A549 (cell line): ENCODE measurements around the gene PRPS2. TPM values are rescaled to one million over a fixed set of nuclear protein-coding genes. Genes with fewer than 3 reads are reported as not detected.

ENCODE experiments used
- ATAC-seq, 2 experiments: fragments of 200-7000 bp in 1 of 2; fragments of >200 bp in 1 of 2; cut with Nextera tagmentation in 1 of 2; cut with Tn5 transposase in 1 of 2; 3 replicates each; pipeline versions ENCODE4 v1.8.0 to v1.9.1; 2018 to 2020; ENCODE audit warnings: mild to moderate bottlenecking in 1 of 2, moderate library complexity in 1 of 2
- CTCF ChIA-PET: fragments of 300-600 bp; sonication (Branson Sonifier 250); formaldehyde crosslinking; extraction: SDS; loops from one replicate; lab custom pipeline; 2021; ENCODE audit warnings: antibody characterized with exemption, inconsistent platforms; lab: Yijun Ruan, JAX
- POLR2A ChIA-PET: fragments of 350-600 bp; formaldehyde crosslinking; extraction: SDS; loops from one replicate; lab custom pipeline; 2021; ENCODE audit warnings: antibody characterized with exemption, inconsistent platforms; lab: Yijun Ruan, JAX
- DNase-seq, 2 experiments: peaks; one replicate each; pipeline versions ENCODE4 v3.0.0 to v3.0.0-alpha.2; 2011 to 2016; ENCODE audit warnings: low read depth in 1 of 2, low spot score in 1 of 2
- FAIRE-seq: peaks from 2 replicates; lab custom pipeline; 2011; peaks lifted over from hg19 to GRCh38; lab: Jason Lieb, UNC
- H3K27ac ChIP-seq, 2 experiments: fragments of >200 bp; sonication (Bioruptor Twin); formaldehyde crosslinking; 3 replicates each; pipeline ENCODE4 v1.5.1; 2016 to 2017
- H3K4me1 ChIP-seq: fragments of >200 bp; sonication (Bioruptor Twin); formaldehyde crosslinking; 3 replicates; pipeline ENCODE4 v1.6.1; 2016
- H3K4me2 ChIP-seq: fragments of >200 bp; sonication (Bioruptor Twin); formaldehyde crosslinking; 3 replicates; pipeline ENCODE4 v1.6.1; 2016
- H3K4me3 ChIP-seq: fragments of >200 bp; sonication (Bioruptor Twin); formaldehyde crosslinking; 3 replicates; pipeline ENCODE4 v1.5.1; 2016
- H3K9me3 ChIP-seq: fragments of >200 bp; sonication (Bioruptor Twin); formaldehyde crosslinking; 3 replicates; pipeline ENCODE4 v1.6.1; 2016
- CHD2 ChIP-seq: fragments of 150-350 bp; IDR thresholded peaks from 2 replicates; pipeline ENCODE4 v1.6.1; 2014; ENCODE audit warnings: low read length; ENCODE audit not compliant: partially characterized antibody
- EP300 ChIP-seq, 2 experiments: fragments of >200 bp; sonication (Bioruptor Twin); formaldehyde crosslinking; IDR thresholded peaks; 2 replicates in 1 of 2; 3 replicates in 1 of 2; pipeline ENCODE4 v1.6.1; 2016 to 2017
- HEYL ChIP-seq: fragments of 250-450 bp; sonication (Bioruptor Pico); IDR thresholded peaks from 2 replicates; pipeline ENCODE4 v1.8.0; 2021; ENCODE audit warnings: mild to moderate bottlenecking, moderate library complexity
- HOXB13 ChIP-seq: fragments of 250-450 bp; sonication (Bioruptor Pico); IDR thresholded peaks from 2 replicates; pipeline ENCODE4 v1.5.0; 2020; ENCODE audit warnings: low read depth, mild to moderate bottlenecking, moderate library complexity
- MAFK ChIP-seq: fragments of 450-650 bp; IDR thresholded peaks from 2 replicates; pipeline ENCODE4 v1.6.1; 2014; ENCODE audit not compliant: partially characterized antibody
- NPAS2 ChIP-seq: fragments of 250-450 bp; sonication (Bioruptor Pico); IDR thresholded peaks from 2 replicates; pipeline ENCODE4 v1.8.0; 2022; ENCODE audit warnings: mild to moderate bottlenecking, moderate library complexity, borderline replicate concordance
- TP53 ChIP-seq: fragments of 250-450 bp; sonication (Bioruptor Pico); IDR thresholded peaks from 2 replicates; pipeline ENCODE4 v1.5.0; 2021; ENCODE audit warnings: mild to moderate bottlenecking, moderate library complexity
- WGBS: methylation state at CpG from one replicate; pipeline ENCODE4 v1.1.6; 2017; ENCODE audit errors: missing lambda C conversion rate; 5-methylcytosine and 5-hydroxymethylcytosine counted together
- polyA plus RNA-seq, 4 experiments: library from polyadenylated mRNA; depleted of rRNA in 3 of 4; stranded (reverse); fragments of >200 nt; fragmentation: RNase III in 1 of 4; extraction: RNeasy Plus Mini Kit Qiagen cat#74134 plus additional on column Dnase treatment in 1 of 4; gene quantifications; 2 replicates in 3 of 4; 3 replicates in 1 of 4; pipeline ENCODE4 v1.2.3, GENCODE V29; 2011 to 2017
- TF ChIP-seq, protein P1 (sequence below): fragments of >200 bp; sonication (Bioruptor Twin); formaldehyde crosslinking; IDR thresholded peaks from 3 replicates; pipeline ENCODE4 v1.6.1; 2016
- TF ChIP-seq, protein P2 (sequence below): fragments of 250-450 bp; sonication (Bioruptor Pico); IDR thresholded peaks from 2 replicates; pipeline ENCODE4 v1.5.0; 2020; ENCODE audit warnings: low read depth, mild to moderate bottlenecking, moderate library complexity
- TF ChIP-seq, protein P3 (sequence below): IDR thresholded peaks from 2 replicates; pipeline ENCODE4 v1.6.1; 2012; ENCODE audit warnings: low read depth, borderline replicate concordance
- TF ChIP-seq, protein P4 (sequence below): IDR thresholded peaks from 2 replicates; pipeline ENCODE4 v1.6.1; 2012

Gene PRPS2
- polyA plus RNA-seq, 2 of the 4 experiments (the other 2 are of a cell fraction), result 40.3 to 51.8 TPM

DNA sequence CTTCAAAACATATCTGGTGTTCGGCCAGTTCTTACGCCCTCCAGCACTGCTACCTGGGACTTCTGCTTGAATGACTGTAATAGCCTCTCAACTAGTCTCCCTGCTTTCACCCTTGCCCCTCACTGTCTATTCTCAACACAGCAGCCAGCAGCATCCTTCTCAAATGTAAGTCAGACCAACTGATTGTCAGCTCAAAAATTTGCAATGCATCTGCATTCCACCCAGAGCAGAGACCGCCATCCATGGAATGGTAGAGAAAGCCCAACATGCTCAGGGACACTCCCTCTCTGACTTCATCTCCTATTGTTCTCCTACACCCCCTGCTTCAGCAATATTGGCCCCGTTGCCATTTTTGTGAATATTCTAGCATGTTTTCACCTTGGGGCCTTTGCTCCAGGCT, 81.5 kb downstream of the PRPS2 start:
- no peak for TF ChIP-seq NPAS2 (CRISPR knock-in tag)
- no peak for TF ChIP-seq CHD2
- TF ChIP-seq TP53, result no peak
- TF ChIP-seq MAFK, result no peak
- TF ChIP-seq, protein P1, sequence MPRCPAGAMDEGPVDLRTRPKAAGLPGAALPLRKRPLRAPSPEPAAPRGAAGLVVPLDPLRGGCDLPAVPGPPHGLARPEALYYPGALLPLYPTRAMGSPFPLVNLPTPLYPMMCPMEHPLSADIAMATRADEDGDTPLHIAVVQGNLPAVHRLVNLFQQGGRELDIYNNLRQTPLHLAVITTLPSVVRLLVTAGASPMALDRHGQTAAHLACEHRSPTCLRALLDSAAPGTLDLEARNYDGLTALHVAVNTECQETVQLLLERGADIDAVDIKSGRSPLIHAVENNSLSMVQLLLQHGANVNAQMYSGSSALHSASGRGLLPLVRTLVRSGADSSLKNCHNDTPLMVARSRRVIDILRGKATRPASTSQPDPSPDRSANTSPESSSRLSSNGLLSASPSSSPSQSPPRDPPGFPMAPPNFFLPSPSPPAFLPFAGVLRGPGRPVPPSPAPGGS, result no peak
- TF ChIP-seq, protein P2, sequence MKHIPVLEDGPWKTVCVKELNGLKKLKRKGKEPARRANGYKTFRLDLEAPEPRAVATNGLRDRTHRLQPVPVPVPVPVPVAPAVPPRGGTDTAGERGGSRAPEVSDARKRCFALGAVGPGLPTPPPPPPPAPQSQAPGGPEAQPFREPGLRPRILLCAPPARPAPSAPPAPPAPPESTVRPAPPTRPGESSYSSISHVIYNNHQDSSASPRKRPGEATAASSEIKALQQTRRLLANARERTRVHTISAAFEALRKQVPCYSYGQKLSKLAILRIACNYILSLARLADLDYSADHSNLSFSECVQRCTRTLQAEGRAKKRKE (CRISPR knock-in tag), result no peak
- no peak for TF ChIP-seq EP300 (IDR thresholded peaks at IDR 0.05)
- no peak for TF ChIP-seq HEYL
- no peak for TF ChIP-seq HOXB13 (CRISPR knock-in tag)
- TF ChIP-seq, protein P3, sequence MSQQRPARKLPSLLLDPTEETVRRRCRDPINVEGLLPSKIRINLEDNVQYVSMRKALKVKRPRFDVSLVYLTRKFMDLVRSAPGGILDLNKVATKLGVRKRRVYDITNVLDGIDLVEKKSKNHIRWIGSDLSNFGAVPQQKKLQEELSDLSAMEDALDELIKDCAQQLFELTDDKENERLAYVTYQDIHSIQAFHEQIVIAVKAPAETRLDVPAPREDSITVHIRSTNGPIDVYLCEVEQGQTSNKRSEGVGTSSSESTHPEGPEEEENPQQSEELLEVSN, result no peak
- TF ChIP-seq, protein P4, sequence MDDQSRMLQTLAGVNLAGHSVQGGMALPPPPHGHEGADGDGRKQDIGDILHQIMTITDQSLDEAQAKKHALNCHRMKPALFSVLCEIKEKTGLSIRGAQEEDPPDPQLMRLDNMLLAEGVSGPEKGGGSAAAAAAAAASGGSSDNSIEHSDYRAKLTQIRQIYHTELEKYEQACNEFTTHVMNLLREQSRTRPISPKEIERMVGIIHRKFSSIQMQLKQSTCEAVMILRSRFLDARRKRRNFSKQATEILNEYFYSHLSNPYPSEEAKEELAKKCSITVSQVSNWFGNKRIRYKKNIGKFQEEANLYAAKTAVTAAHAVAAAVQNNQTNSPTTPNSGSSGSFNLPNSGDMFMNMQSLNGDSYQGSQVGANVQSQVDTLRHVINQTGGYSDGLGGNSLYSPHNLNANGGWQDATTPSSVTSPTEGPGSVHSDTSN, result no peak
- Histone ChIP-seq H3K4me2 (no peak overlapping the region), H3K27ac (no peak overlapping the region), H3K4me1 (no peaks in the 10 kb centered on the region), H3K9me3 (no peaks in the 10 kb centered on the region), H3K4me3 (no peak overlapping the region)
- FAIRE-seq (no peak), ATAC-seq (no peak), DNase-seq (no peak)
- ChIA-PET CTCF (no interaction called here), POLR2A (no interaction called here)
- 54% methylated on average over 4 of the region's 4 CpGs for WGBS

Other genes starting within 250 kb of the PRPS2 start
- not detected in 2 replicates for gene TLR7, start 75.7 kb downstream of the PRPS2 start, polyA plus RNA-seq (2011; rRNA removed)
- gene TLR7, start 75.7 kb downstream of the PRPS2 start, polyA plus RNA-seq (2017; fragmentation: RNase III; extraction: RNeasy Plus Mini Kit Qiagen cat#74134 plus additional on column Dnase treatment), result not detected in 3 replicates
- not detected in 2 replicates for gene TLR8, start 115.2 kb downstream of the PRPS2 start, polyA plus RNA-seq (2011; rRNA removed)
- not detected in 3 replicates for gene TLR8, start 115.2 kb downstream of the PRPS2 start, polyA plus RNA-seq (2017; fragmentation: RNase III; extraction: RNeasy Plus Mini Kit Qiagen cat#74134 plus additional on column Dnase treatment)
- gene TMSB4X, start 183.7 kb downstream of the PRPS2 start, polyA plus RNA-seq (2011; rRNA removed), result 3,130 and 3,742 TPM in 2 replicates
- gene TMSB4X, start 183.7 kb downstream of the PRPS2 start, polyA plus RNA-seq (2017; fragmentation: RNase III; extraction: RNeasy Plus Mini Kit Qiagen cat#74134 plus additional on column Dnase treatment), result 6,622 to 7,955 TPM (median 7,447 TPM) in 3 replicates